ENCODE results near the gene GLRA3. TPM values are rescaled to one million over a fixed set of nuclear protein-coding genes. Genes with fewer than 3 reads are reported as not detected.
"Not testable (repeated sequence)": the region's sequence is repeated elsewhere in the genome, so short reads cannot be mapped to it uniquely, and the experiment has no call there.

Gene GLRA3
- total RNA-seq, 2 experiments from 2014 or later, result not detected

GRCh38 chr4:174631901-174632758 lies 196.9 kb downstream of the GLRA3 start:
- no peaks in the 10 kb centered on the region for H3K4me1 Mint-ChIP-seq (ENCODE audit: low read depth)
- no peaks in the 10 kb centered on the region for H3K9me3 Mint-ChIP-seq
- TF ChIP-seq CTCF (IDR thresholded peaks at IDR 0.05), result peak; percentile 43
- intact Hi-C loops (cut with micrococcal nuclease), result loop anchor here (2.0 kb wide), 1 partner anchor 267 kb away; no protein-coding TSS in a partner anchor
- H3K4me3 Mint-ChIP-seq, result no peak overlapping the region
- POLR2A ChIA-PET, result no interaction called here
- DNase-seq (peak; percentile 4), ATAC-seq (no peak)
- CTCF ChIA-PET, result interaction anchor here (0.6 to 1.6 kb wide), 10 partner anchors 16 to 283 kb away, joined by 3 to 6 read pairs (median 3); no protein-coding TSS in a partner anchor
- no peak overlapping the region for H3K27ac Mint-ChIP-seq
- peaks cover 1% of the 10 kb centered on the region for H3K27me3 Mint-ChIP-seq
- no peaks in the 10 kb centered on the region for H3K36me3 Mint-ChIP-seq (ENCODE audit: low read depth)

GRCh38 chr4:174629907-174630450 lies 199.1 kb downstream of the GLRA3 start:
- POLR2A ChIA-PET; ATAC-seq; H3K27ac Mint-ChIP-seq; H3K36me3 Mint-ChIP-seq (ENCODE audit: low read depth); intact Hi-C loops (cut with micrococcal nuclease); H3K9me3 Mint-ChIP-seq; H3K4me1 Mint-ChIP-seq (ENCODE audit: low read depth); DNase-seq; H3K4me3 Mint-ChIP-seq; CTCF ChIA-PET; H3K27me3 Mint-ChIP-seq: not testable (repeated sequence)

GRCh38 chr4:174629265-174629664 lies 199.8 kb downstream of the GLRA3 start:
- Mint-ChIP-seq H3K4me1 (ENCODE audit: low read depth) (no peaks in the 10 kb centered on the region), H3K27ac (no peak overlapping the region), H3K4me3 (no peak overlapping the region), H3K36me3 (ENCODE audit: low read depth) (no peaks in the 10 kb centered on the region), H3K9me3 (no peaks in the 10 kb centered on the region), H3K27me3 (peaks cover 1% of the 10 kb centered on the region)
- ChIA-PET CTCF (no interaction called here), POLR2A (no interaction called here)
- intact Hi-C loops (cut with micrococcal nuclease), result no loop called here
- DNase-seq (no peak), ATAC-seq (peak; percentile 49)
- TF ChIP-seq CTCF (IDR thresholded peaks at IDR 0.05), result no peak

GRCh38 chr4:174628191-174628590 lies 200.9 kb downstream of the GLRA3 start:
- no peak overlapping the region for H3K4me3 Mint-ChIP-seq
- ChIA-PET CTCF (no interaction called here), POLR2A (no interaction called here)
- no peaks in the 10 kb centered on the region for H3K36me3 Mint-ChIP-seq (ENCODE audit: low read depth)
- no peaks in the 10 kb centered on the region for H3K9me3 Mint-ChIP-seq
- H3K4me1 Mint-ChIP-seq (ENCODE audit: low read depth), result no peaks in the 10 kb centered on the region
- H3K27me3 Mint-ChIP-seq, result peaks cover 1% of the 10 kb centered on the region
- DNase-seq, result no peak
- intact Hi-C loops (cut with micrococcal nuclease), result no loop called here
- no peak overlapping the region for H3K27ac Mint-ChIP-seq
- no peak for ATAC-seq
- TF ChIP-seq CTCF (IDR thresholded peaks at IDR 0.05), result no peak

- no peak for DNase-seq
These were observed 201.6 kb downstream of the GLRA3 start for GRCh38 chr4:174627473-174627872.

More at GRCh38 chr4:174627473-174627872, 201.6 kb downstream of the GLRA3 start:
- Mint-ChIP-seq H3K4me3 (no peak overlapping the region), H3K27me3 (peaks cover 1% of the 10 kb centered on the region), H3K27ac (no peak overlapping the region), H3K9me3 (no peaks in the 10 kb centered on the region), H3K36me3 (ENCODE audit: low read depth) (no peaks in the 10 kb centered on the region), H3K4me1 (ENCODE audit: low read depth) (no peaks in the 10 kb centered on the region)
- TF ChIP-seq CTCF (IDR thresholded peaks at IDR 0.05), result no peak
- CTCF ChIA-PET, result no interaction called here
- ATAC-seq, result no peak
- POLR2A ChIA-PET, result no interaction called here
- intact Hi-C loops (cut with micrococcal nuclease), result no loop called here
